K562 (cell line): Measurements from ENCODE around the gene SOCS3. TPM values are rescaled to one million over a fixed set of nuclear protein-coding genes. Genes with fewer than 3 reads are reported as not detected.

Source experiments
- ATAC-seq: fragments of 200-7000 bp; cut with Tn5 transposase; 3 replicates; pipeline ENCODE4 v1.9.1; 2020; ENCODE audit warnings: moderate library complexity
- BruUV-seq: library from RNA; stranded (reverse); fragments of 400-500 nt; replicated peaks from 2 replicates; lab custom pipeline; 2021; lab: Mats Ljungman, UMichigan
- CTCF ChIA-PET: fragments of 300-600 bp; formaldehyde crosslinking; extraction: SDS; loops from one replicate; lab custom pipeline; 2021; ENCODE audit warnings: low intra/inter-chr PET ratio; lab: Yijun Ruan, JAX
- POLR2A ChIA-PET: fragments of 300-600, 350-650 bp; sonication (Branson Sonifier 250); formaldehyde crosslinking; extraction: SDS; loops from one replicate; lab custom pipeline; 2021; ENCODE audit warnings: antibody characterized with exemption, inconsistent platforms; lab: Yijun Ruan, JAX
- DNase-seq, 4 experiments: peaks; one replicate each; pipeline versions ENCODE4 v3.0.0 to v3.0.0-alpha.2; 2011 to 2018; ENCODE audit warnings: low spot score in 3 of 4, mixed read lengths in 3 of 4; ENCODE audit errors: extremely low read depth in 1 of 4
- FAIRE-seq: peaks from 2 replicates; lab custom pipeline; 2011; peaks lifted over from hg19 to GRCh38; lab: Jason Lieb, UNC
- H2AFZ ChIP-seq: 2 replicates; pipeline ENCODE4 v1.6.0; 2011; ENCODE audit warnings: low read depth, low read length, control low read depth, inconsistent platforms
- H3K27ac ChIP-seq: fragments of 200-600 bp; 3 replicates; pipeline ENCODE4 v1.8.0; 2011; ENCODE audit warnings: low read depth, mild to moderate bottlenecking, control low read depth, inconsistent platforms, low read length, moderate library complexity, mixed read lengths; ENCODE audit errors: extremely low read depth
- H3K27me3 ChIP-seq, 2 experiments: fragments of 300-600 bp in 1 of 2; 2 replicates in 1 of 2; 3 replicates in 1 of 2; pipeline versions ENCODE4 v1.6.0 to v1.8.0; 2011; ENCODE audit warnings: inconsistent platforms in 2 of 2, low read length in 2 of 2, mild to moderate bottlenecking in 1 of 2, mixed read lengths in 1 of 2, moderate library complexity in 1 of 2; ENCODE audit not compliant: control insufficient read depth in 2 of 2, insufficient read depth in 2 of 2
- H3K36me3 ChIP-seq: fragments of 300-600 bp; 3 replicates; pipeline ENCODE4 v1.8.0; 2011; ENCODE audit warnings: mild to moderate bottlenecking, low read length, inconsistent platforms; ENCODE audit not compliant: control insufficient read depth, insufficient read depth
- H3K4me1 ChIP-seq, 2 experiments: fragments of 200-600 bp in 1 of 2; replicated peaks in 1 of 2; 2 replicates in 1 of 2; 3 replicates in 1 of 2; pipeline versions ENCODE4 v1.5.1 to v1.8.0; 2011; ENCODE audit warnings: inconsistent platforms in 2 of 2, low read length in 2 of 2, mild to moderate bottlenecking in 1 of 2, mixed read lengths in 1 of 2, moderate library complexity in 1 of 2; ENCODE audit not compliant: control insufficient read depth in 2 of 2, insufficient read depth in 2 of 2
- H3K4me2 ChIP-seq: 2 replicates; pipeline ENCODE4 v1.6.1; 2011; ENCODE audit warnings: low read length, control low read depth, inconsistent platforms, mixed read lengths; ENCODE audit not compliant: insufficient read depth
- H3K4me3 ChIP-seq: fragments of 200-600 bp; sonication (generic), shearing (Covaris generic); 2 replicates; pipeline ENCODE4 v1.5.1; 2016; ENCODE audit warnings: control low read depth, inconsistent platforms
- H3K79me2 ChIP-seq: fragments of 200-600 bp; 3 replicates; pipeline ENCODE4 v1.8.0; 2011; ENCODE audit warnings: low read length, inconsistent platforms; ENCODE audit not compliant: control insufficient read depth, insufficient read depth
- H3K9ac ChIP-seq, 2 experiments: 2 replicates each; pipeline versions ENCODE4 v1.6.0 to v1.6.1; 2011; ENCODE audit warnings: low read depth in 2 of 2, low read length in 2 of 2, control low read depth in 1 of 2, inconsistent platforms in 1 of 2, mild to moderate bottlenecking in 1 of 2, mixed read lengths in 1 of 2; ENCODE audit not compliant: insufficient read depth in 1 of 2
- H3K9me1 ChIP-seq: one replicate; pipeline ENCODE4 v1.6.0; 2011; ENCODE audit warnings: inconsistent platforms, mild to moderate bottlenecking, low read length, moderate library complexity; ENCODE audit not compliant: control insufficient read depth, insufficient read depth
- H3K9me3 ChIP-seq: replicated peaks from 2 replicates; pipeline ENCODE4 v1.5.1; 2011; ENCODE audit warnings: low read depth, low read length, inconsistent platforms; ENCODE audit not compliant: control insufficient read depth, insufficient read depth
- H4K20me1 ChIP-seq: replicated peaks from 2 replicates; pipeline ENCODE4 v1.6.1; 2011; ENCODE audit warnings: low read length, inconsistent platforms, mixed read lengths; ENCODE audit not compliant: control insufficient read depth, insufficient read depth
- CEBPG ChIP-seq, 3 experiments: fragments of 200-800 bp in 1 of 3; sonication (Bioruptor generic) in 1 of 3; sonication (generic) in 1 of 3; formaldehyde crosslinking in 1 of 3; IDR thresholded peaks in 2 of 3; conservative IDR thresholded peaks in 1 of 3; 2 replicates each; pipeline versions ENCODE4 v1.6.1 to v1.8.0; 2016 to 2022; ENCODE audit warnings: missing compliant biosample characterization in 2 of 3, missing genetic modification characterization in 2 of 3, mild to moderate bottlenecking in 1 of 3, missing genetic modification reagents in 1 of 3
- ZNF232 ChIP-seq: sonication (generic); formaldehyde crosslinking; IDR thresholded peaks from 2 replicates; pipeline ENCODE4 v1.8.0; 2022; ENCODE audit warnings: mild to moderate bottlenecking, missing genetic modification reagents
- ZNF830 ChIP-seq: fragments of 250-450 bp; sonication (Bioruptor Pico); IDR thresholded peaks from 2 replicates; pipeline ENCODE4 v1.5.0; 2021; ENCODE audit warnings: mild to moderate bottlenecking
- WGBS: fragments of 100-300 bp; shearing (Covaris generic); methylation state at CpG from one replicate; pipeline ENCODE4 v1.1.6; 2016; ENCODE audit warnings: low coverage, mixed read lengths; ENCODE audit not compliant: insufficient coverage; ENCODE audit errors: missing lambda C conversion rate; 5-methylcytosine and 5-hydroxymethylcytosine counted together
- in situ Hi-C: fragments of 300-500 bp; cut with MboI; formaldehyde crosslinking; loops from 4 replicates; pipeline ENCODE4 v1.15.0; 2018; ENCODE audit warnings: inconsistent platforms, mixed read lengths
- intact Hi-C: fragments of 100-400 bp; cut with micrococcal nuclease; formaldehyde crosslinking; loops from 2 replicates; pipeline ENCODE4 v1.14.2; 2022
- polyA plus RNA-seq, 8 experiments: library from polyadenylated mRNA; depleted of rRNA in 4 of 8; stranded (reverse) in 5 of 8; unstranded in 3 of 8; fragments of >200 nt; fragmentation: Nextera tagmentation in 2 of 8; fragmentation: Illumina TruSeq in 1 of 8; extraction: Ambion mirVana in 2 of 8; extraction: Trizol in 1 of 8; gene quantifications; 2 replicates each; pipeline versions ENCODE4 v1.2.1 to v1.2.3, GENCODE V29; 2011 to 2014; ENCODE audit warnings: inconsistent platforms in 1 of 8, missing spikeins in 1 of 8
- total RNA-seq, 7 experiments: library from RNA; depleted of rRNA in 6 of 7; stranded (reverse); fragments of >200 nt in 6 of 7; fragmentation: Illumina TruSeq in 2 of 7; extraction: Trizol in 2 of 7; gene quantifications; 2 replicates each; pipeline versions ENCODE4 v1.2.1 to v1.2.3, GENCODE V29; 2011 to 2021; ENCODE audit warnings: low replicate concordance in 1 of 7
- TF ChIP-seq, protein P1 (sequence below), 3 experiments: fragments of 200-800 bp in 1 of 3; fragments of 250-450 bp in 1 of 3; fragments of 450-650 bp in 1 of 3; sonication (Bioruptor Pico) in 1 of 3; sonication (Bioruptor generic) in 1 of 3; formaldehyde crosslinking in 1 of 3; IDR thresholded peaks; 2 replicates each; pipeline versions ENCODE4 v1.6.1 to v1.8.0; 2016 to 2022; ENCODE audit warnings: mild to moderate bottlenecking in 2 of 3, missing genetic modification characterization in 2 of 3, missing compliant biosample characterization in 1 of 3, moderate library complexity in 1 of 3

Gene SOCS3
- total and polyA plus RNA-seq, 9 of the 15 experiments (the other 6 are each of a cell fraction or from before 2014, with no cell fraction given), result 0.56 to 38.9 (median 13.7) TPM

DNA sequence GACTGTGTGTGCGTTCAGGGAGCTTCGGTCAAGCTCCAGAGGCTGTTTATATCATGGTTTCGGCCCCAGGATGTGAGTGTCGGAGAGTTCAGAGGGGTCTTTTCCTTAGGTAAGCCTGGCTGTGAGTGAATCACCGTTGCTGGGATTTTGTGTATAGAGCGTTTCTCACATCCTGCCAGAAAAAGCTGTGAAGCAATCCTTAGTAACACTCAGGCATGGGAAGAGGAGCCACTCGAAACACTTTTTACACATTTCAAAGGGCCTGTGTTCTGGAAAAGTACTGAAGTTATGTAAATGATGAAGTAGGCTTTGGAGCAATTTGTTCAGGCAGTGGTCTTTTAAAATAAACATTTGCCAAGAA is 19.2 kb upstream of the SOCS3 start:
- Histone ChIP-seq H3K79me2 (peaks cover 55% of the 10 kb centered on the region), H3K27me3 (peaks cover 0 to 6% of the 10 kb centered on the region in 2 experiments; a peak in 2 of 5 replicates), H3K9me3 (no peaks in the 10 kb centered on the region), H3K4me3 (peak overlapping the region; percentile 92), H3K27ac (peak overlapping the region; percentile 75; the same call in 2 of the 3 replicates), H3K9ac (peak overlapping the region; percentile 81 to 97), H2AFZ (peak overlapping the region; percentile 98; the same call in 1 of the 2 replicates), H3K4me2 (peak overlapping the region; percentile 94), H3K9me1 (peaks cover 7% of the 10 kb centered on the region), H3K36me3 (peaks cover 23% of the 10 kb centered on the region; the same call in 2 of the 3 replicates), H4K20me1 (peaks cover 21% of the 10 kb centered on the region), H3K4me1 (peaks cover 27 to 31% of the 10 kb centered on the region in 2 experiments)
- WGBS, result under 1% methylated on average over 7 of the region's 7 CpGs
- BruUV-seq, result no TSS peak
- CTCF ChIA-PET, result no interaction called here
- ATAC-seq, result no peak
- intact Hi-C loops (no loop called here), in situ Hi-C loops (no loop called here)
- DNase-seq, result no peak
- TF ChIP-seq, protein P1, sequence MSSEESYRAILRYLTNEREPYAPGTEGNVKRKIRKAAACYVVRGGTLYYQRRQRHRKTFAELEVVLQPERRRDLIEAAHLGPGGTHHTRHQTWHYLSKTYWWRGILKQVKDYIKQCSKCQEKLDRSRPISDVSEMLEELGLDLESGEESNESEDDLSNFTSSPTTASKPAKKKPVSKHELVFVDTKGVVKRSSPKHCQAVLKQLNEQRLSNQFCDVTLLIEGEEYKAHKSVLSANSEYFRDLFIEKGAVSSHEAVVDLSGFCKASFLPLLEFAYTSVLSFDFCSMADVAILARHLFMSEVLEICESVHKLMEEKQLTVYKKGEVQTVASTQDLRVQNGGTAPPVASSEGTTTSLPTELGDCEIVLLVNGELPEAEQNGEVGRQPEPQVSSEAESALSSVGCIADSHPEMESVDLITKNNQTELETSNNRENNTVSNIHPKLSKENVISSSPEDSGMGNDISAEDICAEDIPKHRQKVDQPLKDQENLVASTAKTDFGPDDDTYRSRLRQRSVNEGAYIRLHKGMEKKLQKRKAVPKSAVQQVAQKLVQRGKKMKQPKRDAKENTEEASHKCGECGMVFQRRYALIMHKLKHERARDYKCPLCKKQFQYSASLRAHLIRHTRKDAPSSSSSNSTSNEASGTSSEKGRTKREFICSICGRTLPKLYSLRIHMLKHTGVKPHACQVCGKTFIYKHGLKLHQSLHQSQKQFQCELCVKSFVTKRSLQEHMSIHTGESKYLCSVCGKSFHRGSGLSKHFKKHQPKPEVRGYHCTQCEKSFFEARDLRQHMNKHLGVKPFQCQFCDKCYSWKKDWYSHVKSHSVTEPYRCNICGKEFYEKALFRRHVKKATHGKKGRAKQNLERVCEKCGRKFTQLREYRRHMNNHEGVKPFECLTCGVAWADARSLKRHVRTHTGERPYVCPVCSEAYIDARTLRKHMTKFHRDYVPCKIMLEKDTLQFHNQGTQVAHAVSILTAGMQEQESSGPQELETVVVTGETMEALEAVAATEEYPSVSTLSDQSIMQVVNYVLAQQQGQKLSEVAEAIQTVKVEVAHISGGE (CRISPR knock-in tag; IDR thresholded peaks at IDR 0.05), result peak in 1 of 3 experiments; percentile 3; a peak in 1 of 6 replicates
- no peak for TF ChIP-seq ZNF830 (CRISPR knock-in tag)
- 0 out of 2 replicates have a peak, but pooled peaks have one; percentile 11 for TF ChIP-seq ZNF232
- 0 out of 2 replicates have a peak, but pooled peaks have one; percentile 51 for TF ChIP-seq CEBPG (CRISPR knock-in tag; IDR thresholded peaks at IDR 0.05)
- peak in 1 of 2 experiments; percentile 50; a peak in 1 of 4 replicates for TF ChIP-seq CEBPG (tag; conservative IDR thresholded peaks at IDR 0.05 in 1 of 2, IDR thresholded peaks at IDR 0.05 in 1 of 2)
- no peak for FAIRE-seq
- POLR2A ChIA-PET, result interaction anchor here (1.0 kb wide), 1 partner anchor 9 kb away, joined by 3 read pairs; no protein-coding TSS in a partner anchor
